PC-3 (cell line): ENCODE results near the gene C16orf95. TPM values are rescaled to one million over a fixed set of nuclear protein-coding genes. Genes with fewer than 3 reads are reported as not detected.

Experiments used
- ATAC-seq: fragments of 200-7000 bp; cut with Tn5 transposase; 2 replicates; pipeline ENCODE4 v1.9.1; 2020; ENCODE audit warnings: mild to moderate bottlenecking, moderate library complexity
- BruUV-seq: library from RNA; stranded (reverse); fragments of 400-500 nt; replicated peaks from 2 replicates; lab custom pipeline; 2021; lab: Mats Ljungman, UMichigan
- CTCF ChIA-PET: fragments of 300-600 bp; sonication (Branson Sonifier 250); formaldehyde crosslinking; loops from one replicate; lab custom pipeline; 2022; ENCODE audit warnings: antibody characterized with exemption; lab: Charles Lee
- POLR2A ChIA-PET: fragments of 300-600 bp; sonication (Branson Sonifier 250); formaldehyde crosslinking; loops from one replicate; lab custom pipeline; 2022; ENCODE audit warnings: antibody characterized with exemption; ENCODE audit not compliant: unreplicated experiment; lab: Charles Lee
- DNase-seq: peaks from one replicate; pipeline ENCODE4 v3.0.0-alpha.2; 2015
- H2AFZ ChIP-seq: fragments of 300-600 bp; sonication (generic); 2 replicates; pipeline ENCODE4 v1.6.0; 2016; ENCODE audit warnings: antibody characterized with exemption, low read length
- H3F3A ChIP-seq: fragments of 300-600 bp; sonication (generic); one replicate; pipeline ENCODE4 v1.6.0; 2017; ENCODE audit warnings: antibody characterized with exemption, low read length, control low read depth, mild to moderate bottlenecking; ENCODE audit not compliant: unreplicated experiment
- H3K27ac ChIP-seq: fragments of 300-600 bp; sonication (generic); 2 replicates; pipeline ENCODE4 v1.5.1; 2016; ENCODE audit warnings: mild to moderate bottlenecking, low read length
- H3K27me3 ChIP-seq: fragments of 300-600 bp; sonication (generic); 2 replicates; pipeline ENCODE4 v1.6.1; 2016; ENCODE audit warnings: low read length, mixed read lengths
- H3K36me3 ChIP-seq: fragments of 300-600 bp; sonication (generic); 2 replicates; pipeline ENCODE4 v1.6.1; 2016; ENCODE audit warnings: low read depth, mixed run types, low read length, mixed read lengths
- H3K4me1 ChIP-seq: fragments of 300-600 bp; sonication (generic); 2 replicates; pipeline ENCODE4 v1.5.1; 2016; ENCODE audit warnings: low read length; ENCODE audit not compliant: insufficient read depth
- H3K4me2 ChIP-seq: fragments of 300-600 bp; sonication (generic); 2 replicates; pipeline ENCODE4 v1.6.0; 2016; ENCODE audit warnings: low read length
- H3K4me3 ChIP-seq: fragments of 300-600 bp; sonication (generic); 2 replicates; pipeline ENCODE4 v1.5.1; 2016; ENCODE audit warnings: mild to moderate bottlenecking, low read length, mixed read lengths
- H3K79me2 ChIP-seq: fragments of 300-600 bp; sonication (generic); 2 replicates; pipeline ENCODE4 v1.6.1; 2017; ENCODE audit warnings: low read length, mixed read lengths
- H3K9ac ChIP-seq: fragments of 300-600 bp; sonication (generic); 2 replicates; pipeline ENCODE4 v1.6.0; 2016; ENCODE audit warnings: mild to moderate bottlenecking, low read length
- H3K9me2 ChIP-seq: fragments of 300-600 bp; sonication (generic); replicated peaks from 2 replicates; pipeline ENCODE4 v1.6.1; 2016; ENCODE audit warnings: mixed run types, low read length, mixed read lengths
- H3K9me3 ChIP-seq: fragments of 300-600 bp; sonication (generic); 2 replicates; pipeline ENCODE4 v1.6.1; 2016; ENCODE audit warnings: low read length, mixed read lengths
- H4K20me1 ChIP-seq: fragments of 300-600 bp; sonication (generic); 2 replicates; pipeline ENCODE4 v1.6.1; 2016; ENCODE audit warnings: low read length, mixed read lengths
- EZH2 ChIP-seq: fragments of 300-600 bp; sonication (generic); IDR thresholded peaks from one replicate; pipeline ENCODE4 v1.6.1; 2017; ENCODE audit warnings: antibody characterized with exemption, mild to moderate bottlenecking, low read length; ENCODE audit not compliant: unreplicated experiment
- EZH2phosphoT487 ChIP-seq: fragments of 300-600 bp; sonication (generic); IDR thresholded peaks from 2 replicates; pipeline ENCODE4 v1.6.1; 2018; ENCODE audit warnings: mild to moderate bottlenecking, antibody characterized with exemption, low read length, borderline replicate concordance
- intact Hi-C: fragments of 100-400 bp; cut with micrococcal nuclease; formaldehyde crosslinking; loops from 2 replicates; pipeline ENCODE4 v1.9.0; 2023
- total RNA-seq: library from RNA; depleted of rRNA; stranded (reverse); fragments of >200 nt; gene quantifications from 2 replicates; pipeline ENCODE4 v1.2.3, GENCODE V29; 2014
- TF ChIP-seq, protein P1 (sequence below): fragments of 300-600 bp; sonication (generic); conservative IDR thresholded peaks from 2 replicates; pipeline ENCODE4 v1.5.1; 2017; ENCODE audit warnings: antibody characterized with exemption, low read depth, mild to moderate bottlenecking, low read length

The C16orf95 gene
- total RNA-seq, 1 experiment from 2014 or later = 2.4 TPM

- no peak for ATAC-seq
- TF ChIP-seq, protein P1, sequence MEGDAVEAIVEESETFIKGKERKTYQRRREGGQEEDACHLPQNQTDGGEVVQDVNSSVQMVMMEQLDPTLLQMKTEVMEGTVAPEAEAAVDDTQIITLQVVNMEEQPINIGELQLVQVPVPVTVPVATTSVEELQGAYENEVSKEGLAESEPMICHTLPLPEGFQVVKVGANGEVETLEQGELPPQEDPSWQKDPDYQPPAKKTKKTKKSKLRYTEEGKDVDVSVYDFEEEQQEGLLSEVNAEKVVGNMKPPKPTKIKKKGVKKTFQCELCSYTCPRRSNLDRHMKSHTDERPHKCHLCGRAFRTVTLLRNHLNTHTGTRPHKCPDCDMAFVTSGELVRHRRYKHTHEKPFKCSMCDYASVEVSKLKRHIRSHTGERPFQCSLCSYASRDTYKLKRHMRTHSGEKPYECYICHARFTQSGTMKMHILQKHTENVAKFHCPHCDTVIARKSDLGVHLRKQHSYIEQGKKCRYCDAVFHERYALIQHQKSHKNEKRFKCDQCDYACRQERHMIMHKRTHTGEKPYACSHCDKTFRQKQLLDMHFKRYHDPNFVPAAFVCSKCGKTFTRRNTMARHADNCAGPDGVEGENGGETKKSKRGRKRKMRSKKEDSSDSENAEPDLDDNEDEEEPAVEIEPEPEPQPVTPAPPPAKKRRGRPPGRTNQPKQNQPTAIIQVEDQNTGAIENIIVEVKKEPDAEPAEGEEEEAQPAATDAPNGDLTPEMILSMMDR = no peak
- TF ChIP-seq EZH2phosphoT487 (no peak), EZH2 (no peak)
- intact Hi-C loops = no loop called here
- ChIA-PET CTCF (no interaction called here), POLR2A (no interaction called here)
- Histone ChIP-seq H3K4me3 (no peak overlapping the region), H3K9ac (no peak overlapping the region), H3K9me3 (no peaks in the 10 kb centered on the region), H3K27ac (no peak overlapping the region), H3K27me3 (no peaks in the 10 kb centered on the region), H2AFZ (no peak overlapping the region), H4K20me1 (no peaks in the 10 kb centered on the region), H3K9me2 (no peaks in the 10 kb centered on the region), H3K4me2 (no peak overlapping the region), H3F3A (no peaks in the 10 kb centered on the region), H3K4me1 (no peaks in the 10 kb centered on the region), H3K79me2 (peaks cover 2% of the 10 kb centered on the region; the same call in 1 of the 2 replicates), H3K36me3 (no peaks in the 10 kb centered on the region)
- DNase-seq = no peak
- BruUV-seq = no TSS peak
Measured at GRCh38 chr16:87323727-87324410, 6.7 kb upstream of the C16orf95 start.

DNA sequence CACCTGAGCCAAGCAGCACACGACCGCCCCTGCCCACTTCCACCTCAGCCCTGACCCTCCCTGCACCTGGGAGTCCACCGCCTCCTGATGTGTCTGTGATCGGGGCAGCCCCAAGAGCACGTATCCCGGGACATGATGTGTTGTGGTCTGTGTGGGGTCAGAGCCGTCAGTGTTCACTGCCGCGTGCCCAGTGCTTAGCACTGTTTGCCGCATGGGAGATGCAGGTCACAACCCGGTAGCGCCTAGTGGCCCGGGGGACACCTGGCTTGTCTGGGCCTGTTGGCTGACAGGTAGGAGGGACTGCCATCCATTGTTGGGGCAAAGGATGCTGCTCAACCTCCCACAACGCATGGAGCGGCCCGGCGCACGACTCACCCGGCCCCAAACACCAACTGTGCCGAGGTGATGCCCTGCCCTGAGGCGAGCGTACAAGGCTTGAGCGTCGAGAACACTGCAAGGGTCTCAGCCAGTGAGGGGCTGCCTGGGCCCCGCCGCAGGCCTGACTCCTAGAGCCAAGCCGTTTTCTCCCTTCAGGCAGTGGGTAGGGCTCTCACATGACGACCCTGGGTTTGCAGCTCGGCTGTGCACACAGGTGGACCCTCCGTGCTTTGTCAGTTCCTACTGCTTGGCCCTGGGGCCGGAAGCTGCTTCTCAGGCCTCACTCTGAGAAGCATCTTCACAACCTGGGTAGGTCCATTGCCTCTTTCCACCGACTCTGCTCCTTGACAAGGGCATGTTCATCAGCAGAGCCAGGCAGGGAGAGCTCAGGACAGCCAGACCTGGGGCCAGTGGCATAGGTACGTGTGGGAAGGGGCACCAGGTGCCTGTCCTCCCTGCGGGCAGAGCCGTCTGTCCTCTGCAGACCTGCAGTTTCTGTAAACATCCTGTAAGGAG lies 5.9 kb upstream of the C16orf95 start:
- no peak for ATAC-seq
- H4K20me1 ChIP-seq = no peaks in the 10 kb centered on the region
- intact Hi-C loops = no loop called here
- no peak overlapping the region for H3K4me2 ChIP-seq
- H3F3A ChIP-seq = no peaks in the 10 kb centered on the region
- H3K79me2 ChIP-seq = peaks cover 10% of the 10 kb centered on the region
- BruUV-seq = no TSS peak
- ChIA-PET POLR2A (no interaction called here), CTCF (no interaction called here)
- no peak overlapping the region for H3K27ac ChIP-seq
- H3K9me2 ChIP-seq = no peaks in the 10 kb centered on the region
- H3K9ac ChIP-seq = no peak overlapping the region
- peaks cover 6% of the 10 kb centered on the region for H3K4me1 ChIP-seq
- DNase-seq = no peak
- H3K36me3 ChIP-seq = no peaks in the 10 kb centered on the region
- TF ChIP-seq, protein P1 = no peak
- H3K9me3 ChIP-seq = no peaks in the 10 kb centered on the region
- no peaks in the 10 kb centered on the region for H3K27me3 ChIP-seq
- H3K4me3 ChIP-seq = no peak overlapping the region
- no peak overlapping the region for H2AFZ ChIP-seq

DNA sequence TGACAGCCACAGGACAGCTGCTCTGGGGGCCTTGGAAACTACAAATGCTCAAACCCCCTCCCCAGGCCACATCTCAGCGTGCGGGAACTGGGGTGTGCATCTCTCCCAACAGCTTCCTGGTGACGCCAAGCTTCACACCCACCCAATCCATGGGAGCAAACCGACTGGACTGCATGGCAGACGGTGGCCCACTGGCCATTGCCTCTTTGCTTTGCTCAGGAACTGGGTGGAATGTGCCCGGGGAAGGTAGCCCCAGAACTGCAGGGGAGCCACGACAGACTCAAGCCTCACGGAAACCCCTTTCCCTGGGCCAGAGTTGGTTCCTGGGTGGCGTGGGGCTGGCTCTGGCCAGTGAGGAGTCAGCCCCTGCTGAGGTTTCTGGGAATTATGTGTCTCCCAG lies 5.2 kb upstream of the C16orf95 start:
- peaks cover 17% of the 10 kb centered on the region for H3K79me2 ChIP-seq
- DNase-seq (no peak), ATAC-seq (no peak)
- BruUV-seq = no TSS peak
- intact Hi-C loops = no loop called here
- peaks cover 8% of the 10 kb centered on the region for H3K4me1 ChIP-seq
- H3K9me2 ChIP-seq = no peaks in the 10 kb centered on the region
- no peak overlapping the region for H3K9ac ChIP-seq
- no peaks in the 10 kb centered on the region for H3F3A ChIP-seq
- POLR2A ChIA-PET = no interaction called here
- no peak overlapping the region for H3K4me3 ChIP-seq
- no peaks in the 10 kb centered on the region for H4K20me1 ChIP-seq
- H3K36me3 ChIP-seq = no peaks in the 10 kb centered on the region
- no peak overlapping the region for H2AFZ ChIP-seq
- CTCF ChIA-PET = no interaction called here
- H3K9me3 ChIP-seq = no peaks in the 10 kb centered on the region
- H3K27ac ChIP-seq = no peak overlapping the region
- H3K4me2 ChIP-seq = no peak overlapping the region
- TF ChIP-seq EZH2 = no peak
- TF ChIP-seq, protein P1 = no peak
- no peak for TF ChIP-seq EZH2phosphoT487
- H3K27me3 ChIP-seq = no peaks in the 10 kb centered on the region
